HAP-1 (cell line): ENCODE measurements around the gene PUS3.
"Not testable (repeated sequence)": the region's sequence is repeated elsewhere in the genome, so short reads cannot be mapped to it uniquely, and the experiment has no call there.

Experiments used
- DNase-seq, 2 experiments: peaks; one replicate each; pipeline ENCODE4 v3.0.0-alpha.2; 2016 to 2020; ENCODE audit warnings: low spot score in 2 of 2
- H3K27me3 ChIP-seq: fragments of 250-450 bp; sonication (Bioruptor Pico); 2 replicates; pipeline ENCODE4 v1.5.1; 2020; ENCODE audit warnings: low read depth, mild to moderate bottlenecking, moderate library complexity
- H3K36me3 ChIP-seq: fragments of 250-450 bp; sonication (Bioruptor Pico); replicated peaks from 2 replicates; pipeline ENCODE4 v1.5.1; 2020; ENCODE audit warnings: mild to moderate bottlenecking
- H3K4me1 ChIP-seq: fragments of 250-450 bp; sonication (Bioruptor Pico); 2 replicates; pipeline ENCODE4 v1.5.1; 2020; ENCODE audit warnings: mild to moderate bottlenecking
- H3K4me3 ChIP-seq: fragments of 250-450 bp; sonication (Bioruptor Pico); 2 replicates; pipeline ENCODE4 v1.5.1; 2020; ENCODE audit warnings: mild to moderate bottlenecking, moderate library complexity
- H3K9me3 ChIP-seq: fragments of 250-450 bp; sonication (Bioruptor Pico); 2 replicates; pipeline ENCODE4 v1.5.1; 2020; ENCODE audit warnings: mild to moderate bottlenecking, moderate library complexity
- in situ Hi-C: fragments of 300-500 bp; cut with MboI; formaldehyde crosslinking; loops from 3 replicates; pipeline ENCODE4 v1.14.3; 2020; ENCODE audit warnings: low sequenced_read_pairs, inconsistent platforms, mixed read lengths

Gene PUS3

GRCh38 chr11:125887373-125888324 is 15.4 kb downstream of the PUS3 start, which contains the start of gene HYLS1:
TSS of gene HYLS1 (plus strand) at chr11:125887668. CDS start at chr11:125899369, 11,701 bp downstream.
- H3K36me3 ChIP-seq: peaks cover 4% of the 10 kb centered on the region
- DNase-seq: peak; percentile 84 to 91
- H3K4me1 ChIP-seq: peaks cover 7% of the 10 kb centered on the region
- H3K4me3 ChIP-seq: peak within 1 kb of the TSS; percentile 53
- in situ Hi-C loops: loop anchor here (25.0 kb wide), 1 partner anchor 925 kb away; the partner anchor contains the start of gene CCDC15
- no peaks in the 10 kb centered on the region for H3K27me3 ChIP-seq
- 0 out of 2 replicates have a peak, but pooled peaks cover 2% of the 10 kb centered on the region for H3K9me3 ChIP-seq

GRCh38 chr11:125886997-125887372 is 16.0 kb downstream of the PUS3 start:
- DNase-seq: no peak
- Histone ChIP-seq H3K27me3 (no peaks in the 10 kb centered on the region; the same call in 1 of the 2 replicates), H3K36me3 (no peaks in the 10 kb centered on the region; the same call in 1 of the 2 replicates), H3K4me1 (peaks cover 7% of the 10 kb centered on the region), H3K4me3 (peak overlapping the region; percentile 53), H3K9me3 (0 out of 2 replicates have a peak, but pooled peaks cover 2% of the 10 kb centered on the region)
- in situ Hi-C loops: loop anchor here (25.0 kb wide), 1 partner anchor 925 kb away; the partner anchor contains the start of gene CCDC15

GRCh38 chr11:125883375-125883774 is 19.6 kb downstream of the PUS3 start:
- Histone ChIP-seq H3K9me3 (0 out of 2 replicates have a peak, but pooled peaks cover 2% of the 10 kb centered on the region), H3K4me3 (no peak overlapping the region), H3K36me3 (no peaks in the 10 kb centered on the region), H3K27me3 (peaks cover 27% of the 10 kb centered on the region), H3K4me1 (peaks cover 3% of the 10 kb centered on the region; the same call in 1 of the 2 replicates)
- DNase-seq: no peak
- in situ Hi-C loops: loop anchor here (25.0 kb wide), 1 partner anchor 921 kb away; the partner anchor contains the start of gene CCDC15

- H3K4me1 ChIP-seq: no peaks in the 10 kb centered on the region
- no peak overlapping the region for H3K4me3 ChIP-seq
- in situ Hi-C loops: loop anchor here (25.0 kb wide), 1 partner anchor 919 kb away; the partner anchor contains the start of gene CCDC15
- 0 out of 2 replicates have a peak, but pooled peaks cover 2% of the 10 kb centered on the region for H3K9me3 ChIP-seq
- no peak for DNase-seq
- no peaks in the 10 kb centered on the region for H3K36me3 ChIP-seq
- H3K27me3 ChIP-seq: peaks cover 33% of the 10 kb centered on the region
Observed at GRCh38 chr11:125881291-125881690, 21.7 kb downstream of the PUS3 start.

GRCh38 chr11:125874556-125875124 is 28.4 kb downstream of the PUS3 start:
- Histone ChIP-seq H3K36me3 (no peaks in the 10 kb centered on the region), H3K27me3 (peaks cover 20% of the 10 kb centered on the region), H3K9me3 (no peaks in the 10 kb centered on the region), H3K4me1 (no peaks in the 10 kb centered on the region), H3K4me3 (no peak overlapping the region)
- in situ Hi-C loops: loop anchor here (25.0 kb wide), 2 partner anchors 187 to 912 kb away; partner anchors contain the start of genes ACRV1 and CCDC15
- peak; percentile 74 to 81 for DNase-seq

GRCh38 chr11:125873881-125874555 is 29.0 kb downstream of the PUS3 start:
- no peaks in the 10 kb centered on the region for H3K36me3 ChIP-seq
- in situ Hi-C loops: loop anchor here (25.0 kb wide), 1 partner anchor 187 kb away; the partner anchor contains the start of gene ACRV1
- H3K9me3 ChIP-seq: no peaks in the 10 kb centered on the region
- no peak overlapping the region for H3K4me3 ChIP-seq
- no peak for DNase-seq
- peaks cover 16% of the 10 kb centered on the region for H3K27me3 ChIP-seq
- H3K4me1 ChIP-seq: no peaks in the 10 kb centered on the region

- H3K36me3 ChIP-seq: no peaks in the 10 kb centered on the region
- no peak for DNase-seq
- H3K4me1 ChIP-seq: no peaks in the 10 kb centered on the region
- H3K27me3 ChIP-seq: 0 out of 2 replicates have a peak, but pooled peaks cover 4% of the 10 kb centered on the region
- H3K4me3 ChIP-seq: no peak overlapping the region
- no peaks in the 10 kb centered on the region for H3K9me3 ChIP-seq
- in situ Hi-C loops: loop anchor here (25.0 kb wide), 1 partner anchor 185 kb away; the partner anchor contains the start of gene ACRV1
Observed at GRCh38 chr11:125872138-125872491, 30.9 kb downstream of the PUS3 start.

GRCh38 chr11:125871391-125872137 is 31.4 kb downstream of the PUS3 start:
- H3K36me3 ChIP-seq: no peaks in the 10 kb centered on the region
- H3K27me3 ChIP-seq: 0 out of 2 replicates have a peak, but pooled peaks cover 4% of the 10 kb centered on the region
- DNase-seq: peak; percentile 42 to 76
- no peak overlapping the region for H3K4me3 ChIP-seq
- in situ Hi-C loops: loop anchor here (25.0 kb wide), 1 partner anchor 184 kb away; the partner anchor contains the start of gene ACRV1
- H3K9me3 ChIP-seq: no peaks in the 10 kb centered on the region
- no peaks in the 10 kb centered on the region for H3K4me1 ChIP-seq

- H3K4me1 ChIP-seq: no peaks in the 10 kb centered on the region
- H3K36me3 ChIP-seq: no peaks in the 10 kb centered on the region
- H3K4me3 ChIP-seq: no peak overlapping the region
- no peak for DNase-seq
- H3K9me3 ChIP-seq: no peaks in the 10 kb centered on the region
- 0 out of 2 replicates have a peak, but pooled peaks cover 4% of the 10 kb centered on the region for H3K27me3 ChIP-seq
- in situ Hi-C loops: loop anchor here (25.0 kb wide), 1 partner anchor 182 kb away; the partner anchor contains the start of gene ACRV1
Observed at GRCh38 chr11:125869521-125869920, 33.5 kb downstream of the PUS3 start.

GRCh38 chr11:125865354-125865753 is 37.7 kb downstream of the PUS3 start:
- DNase-seq, H3K4me3 ChIP-seq, H3K27me3 ChIP-seq, H3K9me3 ChIP-seq, H3K4me1 ChIP-seq, H3K36me3 ChIP-seq: not testable (repeated sequence)
- in situ Hi-C loops: loop anchor here (25.0 kb wide), 1 partner anchor 178 kb away; the partner anchor contains the start of gene ACRV1

- DNase-seq, H3K36me3 ChIP-seq, H3K9me3 ChIP-seq, H3K4me1 ChIP-seq, H3K4me3 ChIP-seq, H3K27me3 ChIP-seq: not testable (repeated sequence)
- in situ Hi-C loops: loop anchor here (25.0 kb wide), 1 partner anchor 175 kb away; the partner anchor contains the start of gene ACRV1
Observed at GRCh38 chr11:125862786-125863185, 40.2 kb downstream of the PUS3 start.

GRCh38 chr11:125857670-125858069 is 45.3 kb downstream of the PUS3 start:
- DNase-seq, H3K36me3 ChIP-seq, H3K4me1 ChIP-seq, H3K27me3 ChIP-seq, H3K4me3 ChIP-seq, H3K9me3 ChIP-seq: not testable (repeated sequence)
- in situ Hi-C loops: loop anchor here (25.0 kb wide), 1 partner anchor 170 kb away; the partner anchor contains the start of gene ACRV1
